ENCODE data around the gene NOP56. TPM values are rescaled to one million over a fixed set of nuclear protein-coding genes. Genes with fewer than 3 reads are reported as not detected.
"Not testable (repeated sequence)": the region's sequence is repeated elsewhere in the genome, so short reads cannot be mapped to it uniquely, and the experiment has no call there.

The NOP56 gene
- total RNA-seq, 1 experiment from 2014 or later, result 582 TPM

DNA sequence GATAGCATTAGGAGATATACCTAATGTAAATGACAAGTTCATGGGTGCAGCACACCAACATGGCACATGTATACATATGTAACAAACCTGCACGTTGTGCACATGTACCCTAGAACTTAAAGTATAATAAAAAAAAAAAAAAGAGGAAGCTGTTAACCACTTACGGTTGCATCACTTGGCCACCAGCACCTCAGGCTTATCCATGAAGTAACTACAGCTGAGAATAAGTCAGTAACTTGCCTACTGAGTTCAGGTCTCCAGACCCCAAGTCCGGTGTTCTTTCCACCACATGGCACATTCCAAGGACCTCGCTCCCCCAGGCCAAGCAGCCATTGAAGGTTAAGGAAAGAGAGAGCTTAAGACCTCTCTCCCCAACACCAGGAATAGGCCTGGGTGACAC, 32.4 kb downstream of the NOP56 start:
- POLR2A ChIA-PET; H3K27me3 ChIP-seq (ENCODE audit: insufficient read depth, low read length); ATAC-seq; H4K20me1 ChIP-seq (ENCODE audit: insufficient read depth); H3K4me2 ChIP-seq (ENCODE audit: low read length); H3K9me2 ChIP-seq (ENCODE audit: insufficient read depth); DNase-seq (ENCODE audit: low read depth, low spot score); H3K79me2 ChIP-seq (ENCODE audit: insufficient read depth, low read length); RAD21 ChIA-PET (ENCODE audit: low non-redundant PET in 1 of 2, low total read pairs in 2 of 2, uncharacterized antibody in 2 of 2, unreplicated experiment in 2 of 2); H3K4me3 ChIP-seq (replicated peaks in 1 of 2; ENCODE audit: low read depth in 1 of 2, low read length in 2 of 2); H3K36me3 ChIP-seq (ENCODE audit: control insufficient read depth in 1 of 2, insufficient read depth in 2 of 2, low read length in 2 of 2); H3K9me3 ChIP-seq (ENCODE audit: control insufficient read depth in 1 of 2, insufficient read depth in 1 of 2, low read depth in 1 of 2, low read length in 2 of 2); H2AFZ ChIP-seq (ENCODE audit: low read depth, low read length, poor library complexity, severe bottlenecking); CTCF ChIA-PET; H3K27ac ChIP-seq (ENCODE audit: low read depth, low read length); H3K9ac ChIP-seq (ENCODE audit: low read length); BruUV-seq (replicated peaks): not testable (repeated sequence)
- H3K4me1 ChIP-seq (ENCODE audit: control insufficient read depth in 1 of 2, insufficient read depth in 2 of 2, low read length in 2 of 2), result peaks cover 0 to 11% of the 10 kb centered on the region in 2 experiments; a peak in 2 of 4 replicates
- intact Hi-C loops (cut with micrococcal nuclease), result loop anchor here (5.0 kb wide), 1 partner anchor 167 kb away; no protein-coding TSS in a partner anchor

DNA sequence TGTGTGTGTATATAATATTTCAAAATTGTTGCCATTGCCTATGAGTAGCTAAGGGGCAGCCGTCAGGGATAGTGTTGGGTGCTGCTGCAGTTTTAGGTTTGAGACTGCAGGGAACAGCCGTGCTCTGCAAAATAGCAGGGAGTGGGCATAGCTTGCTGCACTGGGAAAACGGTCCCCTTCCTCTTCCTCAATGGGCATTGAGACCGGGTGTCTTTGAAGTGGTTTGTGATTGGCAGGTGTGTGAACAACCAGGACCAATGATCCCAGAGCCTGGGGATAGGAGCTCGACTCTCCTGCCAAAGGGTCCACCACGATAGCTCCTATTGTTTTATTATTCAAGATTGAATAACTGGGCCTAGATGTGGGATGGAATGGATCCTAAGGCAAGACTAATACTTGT, 35.1 kb downstream of the NOP56 start:
- no peaks in the 10 kb centered on the region; the same call in 1 of the 2 replicates for H3K27me3 ChIP-seq (ENCODE audit: insufficient read depth, low read length)
- no peaks in the 10 kb centered on the region for H4K20me1 ChIP-seq (ENCODE audit: insufficient read depth)
- no peaks in the 10 kb centered on the region for H3K9me3 ChIP-seq (ENCODE audit: control insufficient read depth in 1 of 2, insufficient read depth in 1 of 2, low read depth in 1 of 2, low read length in 2 of 2)
- no peak overlapping the region for H3K4me3 ChIP-seq (replicated peaks in 1 of 2; ENCODE audit: low read depth in 1 of 2, low read length in 2 of 2)
- H3K79me2 ChIP-seq (ENCODE audit: insufficient read depth, low read length), result no peaks in the 10 kb centered on the region
- H3K27ac ChIP-seq (ENCODE audit: low read depth, low read length), result no peak overlapping the region
- TF ChIP-seq EZH2phosphoT487 (IDR thresholded peaks at IDR 0.05; ENCODE audit: borderline replicate concordance) (no peak), TCF7L2 (IDR thresholded peaks at IDR 0.05; ENCODE audit: borderline replicate concordance, extremely low read depth, insufficient read depth, insufficient read length) (peak; percentile 86)
- RAD21 ChIA-PET (ENCODE audit: low non-redundant PET in 1 of 2, low total read pairs in 2 of 2, uncharacterized antibody in 2 of 2, unreplicated experiment in 2 of 2), result no interaction called here
- no peak for ATAC-seq
- POLR2A ChIA-PET, result no interaction called here
- H3K9me2 ChIP-seq (ENCODE audit: insufficient read depth), result no peaks in the 10 kb centered on the region
- no peak overlapping the region for H3K4me2 ChIP-seq (ENCODE audit: low read length)
- H3K9ac ChIP-seq (ENCODE audit: low read length), result no peak overlapping the region
- DNase-seq (ENCODE audit: low read depth, low spot score), result no peak
- H3K36me3 ChIP-seq (ENCODE audit: control insufficient read depth in 1 of 2, insufficient read depth in 2 of 2, low read length in 2 of 2), result no peaks in the 10 kb centered on the region
- H2AFZ ChIP-seq (ENCODE audit: low read depth, low read length, poor library complexity, severe bottlenecking), result peak overlapping the region; percentile 84
- CTCF ChIA-PET, result interaction anchor here (1.4 kb wide), 1 partner anchor 56 kb away, joined by 3 read pairs; no protein-coding TSS in a partner anchor
- BruUV-seq (replicated peaks), result no TSS peak
- intact Hi-C loops (cut with micrococcal nuclease), result loop anchor here (5.0 kb wide), 1 partner anchor 165 kb away; no protein-coding TSS in a partner anchor
- H3K4me1 ChIP-seq (ENCODE audit: control insufficient read depth in 1 of 2, insufficient read depth in 2 of 2, low read length in 2 of 2), result peaks cover 0 to 11% of the 10 kb centered on the region in 2 experiments; a peak in 2 of 4 replicates
